Measurements from ENCODE around the gene NR2E1.

DNA sequence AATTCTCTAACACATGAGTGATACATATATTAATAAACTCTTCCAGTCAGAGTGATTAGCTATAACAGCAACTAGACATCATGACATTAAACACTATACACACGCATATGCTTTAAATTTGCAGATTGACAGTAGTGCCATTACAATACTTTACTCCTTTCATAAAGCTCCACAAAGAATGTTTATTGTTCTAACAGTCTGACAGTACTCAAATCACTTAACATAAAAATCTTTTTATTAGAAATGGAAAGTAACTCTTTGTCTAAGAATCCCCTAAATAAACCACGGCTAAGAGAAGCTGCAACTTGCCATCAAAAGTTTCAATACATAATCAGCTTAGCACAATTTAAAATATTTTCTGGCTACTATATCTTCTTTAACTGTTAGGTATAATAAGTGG, 71.0 kb downstream of the NR2E1 start:
- TF ChIP-seq, protein P1, sequence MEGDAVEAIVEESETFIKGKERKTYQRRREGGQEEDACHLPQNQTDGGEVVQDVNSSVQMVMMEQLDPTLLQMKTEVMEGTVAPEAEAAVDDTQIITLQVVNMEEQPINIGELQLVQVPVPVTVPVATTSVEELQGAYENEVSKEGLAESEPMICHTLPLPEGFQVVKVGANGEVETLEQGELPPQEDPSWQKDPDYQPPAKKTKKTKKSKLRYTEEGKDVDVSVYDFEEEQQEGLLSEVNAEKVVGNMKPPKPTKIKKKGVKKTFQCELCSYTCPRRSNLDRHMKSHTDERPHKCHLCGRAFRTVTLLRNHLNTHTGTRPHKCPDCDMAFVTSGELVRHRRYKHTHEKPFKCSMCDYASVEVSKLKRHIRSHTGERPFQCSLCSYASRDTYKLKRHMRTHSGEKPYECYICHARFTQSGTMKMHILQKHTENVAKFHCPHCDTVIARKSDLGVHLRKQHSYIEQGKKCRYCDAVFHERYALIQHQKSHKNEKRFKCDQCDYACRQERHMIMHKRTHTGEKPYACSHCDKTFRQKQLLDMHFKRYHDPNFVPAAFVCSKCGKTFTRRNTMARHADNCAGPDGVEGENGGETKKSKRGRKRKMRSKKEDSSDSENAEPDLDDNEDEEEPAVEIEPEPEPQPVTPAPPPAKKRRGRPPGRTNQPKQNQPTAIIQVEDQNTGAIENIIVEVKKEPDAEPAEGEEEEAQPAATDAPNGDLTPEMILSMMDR (IDR thresholded peaks at IDR 0.05) = no peak
- TF ChIP-seq NR3C1 (CRISPR knock-in tag; conservative IDR thresholded peaks at IDR 0.05; ENCODE audit: low read depth) (no peak), RELA (CRISPR knock-in tag; IDR thresholded peaks at IDR 0.05; ENCODE audit: borderline replicate concordance) (no peak), TEAD4 (CRISPR knock-in tag; IDR thresholded peaks at IDR 0.05) (no peak), TP53 (CRISPR knock-in tag; IDR thresholded peaks at IDR 0.05) (no peak), CBFB (CRISPR knock-in tag; IDR thresholded peaks at IDR 0.05; ENCODE audit: low read depth) (no peak), OVOL2 (CRISPR knock-in tag; IDR thresholded peaks at IDR 0.05; ENCODE audit: borderline replicate concordance) (no peak)
- TF ChIP-seq, protein P2, sequence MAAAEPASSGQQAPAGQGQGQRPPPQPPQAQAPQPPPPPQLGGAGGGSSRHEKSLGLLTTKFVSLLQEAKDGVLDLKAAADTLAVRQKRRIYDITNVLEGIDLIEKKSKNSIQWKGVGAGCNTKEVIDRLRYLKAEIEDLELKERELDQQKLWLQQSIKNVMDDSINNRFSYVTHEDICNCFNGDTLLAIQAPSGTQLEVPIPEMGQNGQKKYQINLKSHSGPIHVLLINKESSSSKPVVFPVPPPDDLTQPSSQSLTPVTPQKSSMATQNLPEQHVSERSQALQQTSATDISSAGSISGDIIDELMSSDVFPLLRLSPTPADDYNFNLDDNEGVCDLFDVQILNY (CRISPR knock-in tag; IDR thresholded peaks at IDR 0.05) = no peak
- TF ChIP-seq, protein P3, sequence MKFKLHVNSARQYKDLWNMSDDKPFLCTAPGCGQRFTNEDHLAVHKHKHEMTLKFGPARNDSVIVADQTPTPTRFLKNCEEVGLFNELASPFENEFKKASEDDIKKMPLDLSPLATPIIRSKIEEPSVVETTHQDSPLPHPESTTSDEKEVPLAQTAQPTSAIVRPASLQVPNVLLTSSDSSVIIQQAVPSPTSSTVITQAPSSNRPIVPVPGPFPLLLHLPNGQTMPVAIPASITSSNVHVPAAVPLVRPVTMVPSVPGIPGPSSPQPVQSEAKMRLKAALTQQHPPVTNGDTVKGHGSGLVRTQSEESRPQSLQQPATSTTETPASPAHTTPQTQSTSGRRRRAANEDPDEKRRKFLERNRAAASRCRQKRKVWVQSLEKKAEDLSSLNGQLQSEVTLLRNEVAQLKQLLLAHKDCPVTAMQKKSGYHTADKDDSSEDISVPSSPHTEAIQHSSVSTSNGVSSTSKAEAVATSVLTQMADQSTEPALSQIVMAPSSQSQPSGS (CRISPR knock-in tag; IDR thresholded peaks at IDR 0.05; ENCODE audit: borderline replicate concordance, low read depth) = no peak
- TF ChIP-seq, protein P4, sequence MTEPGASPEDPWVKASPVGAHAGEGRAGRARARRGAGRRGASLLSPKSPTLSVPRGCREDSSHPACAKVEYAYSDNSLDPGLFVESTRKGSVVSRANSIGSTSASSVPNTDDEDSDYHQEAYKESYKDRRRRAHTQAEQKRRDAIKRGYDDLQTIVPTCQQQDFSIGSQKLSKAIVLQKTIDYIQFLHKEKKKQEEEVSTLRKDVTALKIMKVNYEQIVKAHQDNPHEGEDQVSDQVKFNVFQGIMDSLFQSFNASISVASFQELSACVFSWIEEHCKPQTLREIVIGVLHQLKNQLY (CRISPR knock-in tag; IDR thresholded peaks at IDR 0.05) = no peak
- TF ChIP-seq, protein P5, sequence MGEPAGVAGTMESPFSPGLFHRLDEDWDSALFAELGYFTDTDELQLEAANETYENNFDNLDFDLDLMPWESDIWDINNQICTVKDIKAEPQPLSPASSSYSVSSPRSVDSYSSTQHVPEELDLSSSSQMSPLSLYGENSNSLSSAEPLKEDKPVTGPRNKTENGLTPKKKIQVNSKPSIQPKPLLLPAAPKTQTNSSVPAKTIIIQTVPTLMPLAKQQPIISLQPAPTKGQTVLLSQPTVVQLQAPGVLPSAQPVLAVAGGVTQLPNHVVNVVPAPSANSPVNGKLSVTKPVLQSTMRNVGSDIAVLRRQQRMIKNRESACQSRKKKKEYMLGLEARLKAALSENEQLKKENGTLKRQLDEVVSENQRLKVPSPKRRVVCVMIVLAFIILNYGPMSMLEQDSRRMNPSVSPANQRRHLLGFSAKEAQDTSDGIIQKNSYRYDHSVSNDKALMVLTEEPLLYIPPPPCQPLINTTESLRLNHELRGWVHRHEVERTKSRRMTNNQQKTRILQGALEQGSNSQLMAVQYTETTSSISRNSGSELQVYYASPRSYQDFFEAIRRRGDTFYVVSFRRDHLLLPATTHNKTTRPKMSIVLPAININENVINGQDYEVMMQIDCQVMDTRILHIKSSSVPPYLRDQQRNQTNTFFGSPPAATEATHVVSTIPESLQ (CRISPR knock-in tag; IDR thresholded peaks at IDR 0.05) = no peak
- TF ChIP-seq, protein P6, sequence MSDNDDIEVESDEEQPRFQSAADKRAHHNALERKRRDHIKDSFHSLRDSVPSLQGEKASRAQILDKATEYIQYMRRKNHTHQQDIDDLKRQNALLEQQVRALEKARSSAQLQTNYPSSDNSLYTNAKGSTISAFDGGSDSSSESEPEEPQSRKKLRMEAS (CRISPR knock-in tag; IDR thresholded peaks at IDR 0.05) = no peak
- TF ChIP-seq, protein P7, sequence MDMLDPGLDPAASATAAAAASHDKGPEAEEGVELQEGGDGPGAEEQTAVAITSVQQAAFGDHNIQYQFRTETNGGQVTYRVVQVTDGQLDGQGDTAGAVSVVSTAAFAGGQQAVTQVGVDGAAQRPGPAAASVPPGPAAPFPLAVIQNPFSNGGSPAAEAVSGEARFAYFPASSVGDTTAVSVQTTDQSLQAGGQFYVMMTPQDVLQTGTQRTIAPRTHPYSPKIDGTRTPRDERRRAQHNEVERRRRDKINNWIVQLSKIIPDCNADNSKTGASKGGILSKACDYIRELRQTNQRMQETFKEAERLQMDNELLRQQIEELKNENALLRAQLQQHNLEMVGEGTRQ (CRISPR knock-in tag; IDR thresholded peaks at IDR 0.05) = no peak

Data from WTC11 (cell line).